ENCODE results near the gene ZNF358.

The ZNF358 gene

GRCh38 chr19:7516878-7517277 lies 975 bp downstream of the ZNF358 start:
- H3K27me3 Mint-ChIP-seq = peaks cover 26 to 41% of the 10 kb centered on the region in 2 donors

DNA sequence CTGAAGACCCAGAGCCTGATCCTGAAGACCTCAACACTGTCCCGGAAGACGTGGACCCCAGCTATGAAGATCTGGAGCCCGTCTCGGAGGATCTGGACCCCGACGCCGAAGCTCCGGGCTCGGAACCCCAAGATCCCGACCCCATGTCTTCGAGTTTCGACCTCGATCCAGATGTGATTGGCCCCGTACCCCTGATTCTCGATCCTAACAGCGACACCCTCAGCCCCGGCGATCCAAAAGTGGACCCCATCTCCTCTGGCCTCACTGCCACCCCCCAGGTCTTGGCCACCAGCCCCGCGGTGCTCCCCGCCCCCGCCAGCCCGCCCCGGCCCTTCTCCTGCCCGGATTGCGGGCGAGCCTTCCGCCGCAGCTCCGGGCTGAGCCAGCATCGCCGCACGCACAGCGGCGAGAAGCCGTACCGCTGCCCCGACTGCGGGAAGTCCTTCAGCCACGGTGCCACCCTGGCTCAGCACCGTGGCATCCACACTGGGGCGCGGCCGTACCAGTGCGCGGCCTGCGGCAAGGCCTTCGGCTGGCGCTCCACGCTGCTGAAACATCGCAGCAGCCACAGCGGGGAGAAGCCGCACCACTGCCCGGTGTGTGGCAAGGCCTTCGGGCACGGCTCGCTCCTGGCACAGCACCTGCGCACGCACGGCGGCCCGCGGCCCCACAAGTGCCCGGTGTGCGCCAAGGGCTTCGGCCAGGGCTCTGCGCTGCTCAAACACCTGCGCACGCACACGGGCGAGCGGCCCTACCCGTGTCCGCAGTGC lies 3.6 kb downstream of the ZNF358 start:
- H3K36me3 Mint-ChIP-seq (ENCODE audit: insufficient read depth) = peaks cover 12% of the 10 kb centered on the region

More at GRCh38 chr19:7516878-7517277, 975 bp downstream of the ZNF358 start:
- Mint-ChIP-seq H3K9me3 (no peaks in the 10 kb centered on the region), H3K4me3 (peak overlapping the region; percentile 65 to 67), H3K27ac (peak overlapping the region in 1 of 2 donors; percentile 69), H3K36me3 (ENCODE audit: insufficient read depth) (peaks cover under 1% of the 10 kb centered on the region), H3K4me1 (ENCODE audit: low read depth in 2 of 2) (peaks cover 15 to 20% of the 10 kb centered on the region in 2 donors)
- ATAC-seq (replicated peaks) (no peak), DNase-seq (no peak)

DNA sequence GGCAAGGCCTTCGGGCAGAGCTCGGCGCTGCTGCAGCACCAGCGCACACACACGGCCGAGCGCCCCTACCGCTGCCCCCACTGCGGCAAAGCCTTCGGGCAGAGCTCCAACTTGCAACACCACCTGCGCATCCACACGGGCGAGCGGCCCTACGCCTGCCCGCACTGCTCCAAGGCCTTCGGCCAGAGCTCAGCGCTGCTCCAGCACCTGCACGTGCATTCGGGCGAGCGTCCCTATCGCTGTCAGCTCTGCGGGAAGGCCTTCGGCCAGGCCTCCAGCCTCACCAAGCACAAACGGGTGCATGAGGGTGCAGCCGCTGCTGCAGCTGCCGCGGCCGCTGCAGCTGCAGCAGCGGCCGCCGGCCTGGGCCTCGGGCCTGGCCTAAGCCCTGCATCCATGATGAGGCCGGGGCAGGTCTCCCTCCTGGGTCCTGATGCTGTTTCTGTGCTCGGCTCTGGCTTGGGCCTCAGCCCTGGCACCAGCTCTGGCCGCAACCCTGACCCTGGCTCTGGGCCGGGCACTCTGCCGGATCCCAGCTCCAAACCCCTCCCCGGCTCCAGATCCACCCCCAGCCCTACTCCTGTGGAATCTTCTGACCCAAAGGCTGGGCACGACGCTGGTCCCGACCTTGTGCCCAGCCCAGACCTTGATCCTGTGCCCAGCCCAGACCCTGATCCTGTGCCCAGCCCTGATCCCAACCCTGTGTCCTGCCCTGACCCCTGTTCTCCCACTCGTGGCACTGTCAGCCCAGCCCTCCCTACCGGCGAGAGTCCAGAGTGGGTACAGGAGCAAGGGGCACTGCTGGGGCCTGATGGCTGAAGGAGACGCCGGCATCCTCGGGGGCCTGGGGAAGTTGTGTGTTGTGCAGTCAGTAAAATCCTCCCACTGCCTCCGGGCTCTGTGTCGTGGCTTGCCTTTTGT lies 4.5 kb downstream of the ZNF358 start:
- DNase-seq (no peak), ATAC-seq (replicated peaks) (no peak)
- H3K9me3 Mint-ChIP-seq = no peaks in the 10 kb centered on the region
- no peak overlapping the region for H3K27ac Mint-ChIP-seq
- H3K36me3 Mint-ChIP-seq (ENCODE audit: insufficient read depth) = peaks cover 12% of the 10 kb centered on the region
- H3K4me1 Mint-ChIP-seq (ENCODE audit: low read depth in 2 of 2) = peaks cover 18 to 31% of the 10 kb centered on the region in 2 donors
- H3K27me3 Mint-ChIP-seq = peaks cover 3 to 24% of the 10 kb centered on the region in 2 donors
- no peak overlapping the region for H3K4me3 Mint-ChIP-seq

More for the DNA sequence above, 3.6 kb downstream of the ZNF358 start:
- Mint-ChIP-seq H3K9me3 (no peaks in the 10 kb centered on the region), H3K4me3 (no peak overlapping the region), H3K27ac (no peak overlapping the region), H3K27me3 (peaks cover 11 to 33% of the 10 kb centered on the region in 2 donors), H3K4me1 (ENCODE audit: low read depth in 2 of 2) (peaks cover 20 to 33% of the 10 kb centered on the region in 2 donors)
- no peak for ATAC-seq (replicated peaks)
- no peak for DNase-seq

DNA sequence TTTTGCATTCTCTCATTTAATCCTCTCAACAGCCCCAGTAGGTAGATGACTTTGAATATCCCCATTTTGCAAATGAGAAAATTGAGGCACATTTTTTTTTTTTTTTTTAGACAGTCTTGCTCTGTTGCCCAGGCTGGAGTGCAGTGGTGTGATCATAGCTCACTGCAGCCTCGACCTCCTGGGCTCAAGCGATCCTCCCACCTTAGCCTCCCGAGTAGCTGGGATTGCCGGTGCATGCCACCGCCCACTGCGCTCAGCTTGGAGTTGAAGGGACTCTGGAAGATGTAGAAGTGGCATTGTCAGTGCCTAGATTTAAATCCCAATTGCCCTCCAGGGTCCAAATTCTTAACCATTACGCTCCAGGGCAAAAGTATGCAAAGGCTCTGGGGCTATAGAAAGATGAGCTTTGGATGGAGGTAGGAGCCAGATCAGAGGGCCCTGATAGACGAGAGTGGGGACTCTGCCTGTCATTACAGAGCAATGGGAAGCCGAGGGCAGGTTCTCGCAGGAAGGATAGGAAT lies 5.7 kb downstream of the ZNF358 start:
- Mint-ChIP-seq H3K4me3 (peak overlapping the region; percentile 85 to 90), H3K9me3 (no peaks in the 10 kb centered on the region), H3K4me1 (ENCODE audit: low read depth in 2 of 2) (peaks cover 13 to 26% of the 10 kb centered on the region in 2 donors), H3K36me3 (ENCODE audit: insufficient read depth) (peaks cover 12% of the 10 kb centered on the region), H3K27me3 (peaks cover 0 to 19% of the 10 kb centered on the region in 2 donors), H3K27ac (peak overlapping the region; percentile 23 to 91)
- no peak for DNase-seq
- no peak for ATAC-seq (replicated peaks)

GRCh38 chr19:7522072-7522922 lies 6.4 kb downstream of the ZNF358 start, which contains the start of gene MCOLN1:
Gene MCOLN1 (plus strand): TSS chr19:7522624. CDS start chr19:7522751, 127 bp downstream.
- H3K27ac Mint-ChIP-seq = peak within 1 kb of the TSS; percentile 23 to 91
- H3K9me3 Mint-ChIP-seq = no peaks in the 10 kb centered on the region
- H3K4me3 Mint-ChIP-seq = peak within 1 kb of the TSS; percentile 85 to 90
- peak; percentile 92 for ATAC-seq (replicated peaks)
- H3K4me1 Mint-ChIP-seq (ENCODE audit: low read depth in 2 of 2) = peaks cover 7 to 20% of the 10 kb centered on the region in 2 donors
- H3K36me3 Mint-ChIP-seq (ENCODE audit: insufficient read depth) = peaks cover 12% of the 10 kb centered on the region
- DNase-seq = peak; percentile 98 to 99 (median 99)
- peaks cover 0 to 12% of the 10 kb centered on the region in 2 donors for H3K27me3 Mint-ChIP-seq

- no peak for ATAC-seq (replicated peaks)
- no peak for DNase-seq
- Mint-ChIP-seq H3K36me3 (ENCODE audit: insufficient read depth) (peaks cover 12% of the 10 kb centered on the region), H3K27ac (peak overlapping the region; percentile 23 to 91), H3K9me3 (no peaks in the 10 kb centered on the region), H3K27me3 (peaks cover 0 to 4% of the 10 kb centered on the region in 2 donors), H3K4me3 (peak overlapping the region; percentile 85 to 90), H3K4me1 (ENCODE audit: low read depth in 2 of 2) (peaks cover 7 to 16% of the 10 kb centered on the region in 2 donors)
These were observed 7.2 kb downstream of the ZNF358 start for GRCh38 chr19:7522923-7523667.

DNA sequence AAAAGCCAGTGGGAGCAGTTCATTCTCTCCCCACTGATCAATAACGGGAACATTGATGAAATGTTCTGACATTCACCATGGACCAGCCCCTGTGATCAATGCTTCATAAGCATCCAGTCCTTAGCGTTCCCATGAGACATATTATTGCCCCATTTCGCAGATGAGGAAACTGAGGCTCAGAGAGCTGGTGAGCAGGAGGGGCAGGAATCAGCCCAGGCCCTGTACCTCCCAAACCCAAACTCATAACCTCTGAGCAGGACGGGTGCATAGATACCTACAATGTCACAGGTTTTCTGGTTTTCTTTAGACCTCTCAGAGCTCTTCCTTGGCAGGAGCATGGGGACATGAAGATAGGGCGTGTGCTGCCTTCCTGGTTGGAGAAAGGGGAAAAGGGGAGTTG lies 8.6 kb downstream of the ZNF358 start:
- H3K27me3 Mint-ChIP-seq = no peaks in the 10 kb centered on the region
- no peaks in the 10 kb centered on the region for H3K9me3 Mint-ChIP-seq
- no peak overlapping the region for H3K4me3 Mint-ChIP-seq
- DNase-seq = no peak
- H3K27ac Mint-ChIP-seq = no peak overlapping the region
- ATAC-seq (replicated peaks) = no peak
- peaks cover 12% of the 10 kb centered on the region for H3K36me3 Mint-ChIP-seq (ENCODE audit: insufficient read depth)
- H3K4me1 Mint-ChIP-seq (ENCODE audit: low read depth in 2 of 2) = peaks cover 7 to 17% of the 10 kb centered on the region in 2 donors

DNA sequence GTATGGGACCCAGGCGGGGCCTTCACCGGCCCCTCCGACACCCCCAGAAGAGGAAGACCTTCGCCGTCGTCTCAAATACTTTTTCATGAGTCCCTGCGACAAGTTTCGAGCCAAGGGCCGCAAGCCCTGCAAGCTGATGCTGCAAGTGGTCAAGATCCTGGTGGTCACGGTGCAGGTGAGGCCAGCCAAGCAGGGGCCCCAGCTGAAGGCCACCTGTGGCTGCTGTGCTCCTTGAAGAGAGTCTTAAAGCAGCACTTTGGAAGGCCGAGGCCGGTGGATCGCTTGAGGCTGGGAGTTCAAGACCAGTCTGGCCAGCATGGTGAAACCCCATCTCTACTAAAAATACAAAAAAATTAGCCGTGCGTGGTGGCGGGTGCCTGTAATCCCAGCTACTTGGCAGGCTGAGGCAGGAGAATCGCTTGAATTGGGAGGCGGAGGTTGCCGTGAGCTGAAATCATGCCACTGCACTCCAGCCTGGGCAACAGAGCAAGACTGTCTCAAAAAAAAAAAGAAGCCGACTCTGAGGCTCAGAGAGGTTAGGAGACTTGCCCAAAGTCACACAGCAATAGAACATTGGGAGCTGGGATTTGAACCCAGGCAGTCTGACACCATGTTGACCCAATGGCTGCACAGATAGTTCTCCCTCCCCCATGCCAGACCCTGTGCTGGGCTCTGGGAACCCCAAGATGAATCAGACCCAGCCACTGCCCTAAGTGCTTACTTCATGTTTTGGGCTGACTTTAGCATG lies 9.3 kb downstream of the ZNF358 start:
- peaks cover 12% of the 10 kb centered on the region for H3K36me3 Mint-ChIP-seq (ENCODE audit: insufficient read depth)
- ATAC-seq (replicated peaks) = no peak
- H3K4me1 Mint-ChIP-seq (ENCODE audit: low read depth in 2 of 2) = peaks cover 7 to 17% of the 10 kb centered on the region in 2 donors
- H3K4me3 Mint-ChIP-seq = no peak overlapping the region
- DNase-seq = no peak
- no peak overlapping the region for H3K27ac Mint-ChIP-seq
- no peaks in the 10 kb centered on the region for H3K9me3 Mint-ChIP-seq
- no peaks in the 10 kb centered on the region for H3K27me3 Mint-ChIP-seq

DNA sequence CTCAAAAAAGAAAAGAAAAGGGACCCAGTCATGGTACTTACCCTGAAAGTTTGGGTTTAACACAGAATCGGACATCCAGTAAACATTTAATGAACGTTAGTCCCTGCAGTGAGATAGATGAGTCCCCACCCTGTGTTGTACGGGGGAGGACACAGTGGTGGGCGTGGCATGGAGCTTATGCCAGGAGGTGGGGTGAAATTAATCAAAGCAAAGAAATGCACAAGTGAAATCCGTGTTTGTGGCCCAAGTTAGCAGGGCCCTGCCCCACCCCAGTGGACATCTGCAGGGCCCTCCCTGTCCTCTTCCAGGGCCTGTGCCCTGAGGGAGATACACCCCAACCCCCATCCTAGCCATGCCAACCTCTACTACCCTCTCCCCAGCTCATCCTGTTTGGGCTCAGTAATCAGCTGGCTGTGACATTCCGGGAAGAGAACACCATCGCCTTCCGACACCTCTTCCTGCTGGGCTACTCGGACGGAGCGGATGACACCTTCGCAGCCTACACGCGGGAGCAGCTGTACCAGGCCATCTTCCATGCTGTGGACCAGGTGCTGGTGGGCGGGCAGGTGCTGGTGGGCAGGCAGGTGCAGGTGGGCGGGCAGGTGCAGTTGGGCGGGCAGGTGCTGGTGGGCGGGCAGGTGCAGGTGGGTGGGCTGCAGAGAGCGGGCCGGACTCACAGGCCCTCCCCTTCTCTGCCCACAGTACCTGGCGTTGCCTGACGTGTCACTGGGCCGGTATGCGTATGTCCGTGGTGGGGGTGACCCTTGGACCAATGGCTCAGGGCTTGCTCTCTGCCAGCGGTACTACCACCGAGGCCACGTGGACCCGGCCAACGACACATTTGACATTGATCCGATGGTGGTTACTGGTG lies 10.4 kb downstream of the ZNF358 start:
- H3K27me3 Mint-ChIP-seq = no peaks in the 10 kb centered on the region
- H3K4me3 Mint-ChIP-seq = no peak overlapping the region
- H3K36me3 Mint-ChIP-seq (ENCODE audit: insufficient read depth) = peaks cover 12% of the 10 kb centered on the region
- no peak overlapping the region for H3K27ac Mint-ChIP-seq
- H3K4me1 Mint-ChIP-seq (ENCODE audit: low read depth in 2 of 2) = peaks cover 7 to 17% of the 10 kb centered on the region in 2 donors
- ATAC-seq (replicated peaks) = no peak
- DNase-seq = no peak
- H3K9me3 Mint-ChIP-seq = no peaks in the 10 kb centered on the region

DNA sequence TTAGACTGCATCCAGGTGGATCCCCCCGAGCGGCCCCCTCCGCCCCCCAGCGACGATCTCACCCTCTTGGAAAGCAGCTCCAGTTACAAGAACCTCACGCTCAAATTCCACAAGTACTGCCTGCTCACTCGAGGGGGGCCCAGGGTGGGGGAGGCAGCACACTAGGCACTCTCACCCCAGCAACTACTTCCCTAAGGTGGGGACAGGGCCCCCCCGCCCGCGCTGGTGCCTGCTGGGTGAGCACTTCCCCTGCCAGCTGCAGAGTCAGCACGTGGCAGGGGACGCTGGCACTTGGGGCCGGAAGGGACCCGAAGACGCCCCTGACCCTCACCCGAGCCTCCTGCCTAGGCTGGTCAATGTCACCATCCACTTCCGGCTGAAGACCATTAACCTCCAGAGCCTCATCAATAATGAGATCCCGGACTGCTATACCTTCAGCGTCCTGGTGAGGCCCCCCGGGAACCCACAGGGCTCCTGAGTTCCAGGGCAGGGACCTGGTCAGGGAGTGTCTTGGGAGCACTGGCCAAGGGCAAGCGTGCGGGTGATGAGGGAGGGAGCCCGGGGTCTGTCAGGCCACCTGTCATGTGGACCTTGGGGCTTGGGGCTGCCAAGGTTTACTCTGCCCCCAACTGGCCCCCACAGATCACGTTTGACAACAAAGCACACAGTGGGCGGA lies 11.8 kb downstream of the ZNF358 start:
- Mint-ChIP-seq H3K9me3 (no peaks in the 10 kb centered on the region), H3K27ac (no peak overlapping the region), H3K27me3 (no peaks in the 10 kb centered on the region), H3K4me3 (no peak overlapping the region), H3K36me3 (ENCODE audit: insufficient read depth) (peaks cover 4% of the 10 kb centered on the region), H3K4me1 (ENCODE audit: low read depth in 2 of 2) (peaks cover 0 to 8% of the 10 kb centered on the region in 2 donors)
- ATAC-seq (replicated peaks) (no peak), DNase-seq (no peak)

- DNase-seq (no peak), ATAC-seq (replicated peaks) (no peak)
- peaks cover 0 to 7% of the 10 kb centered on the region in 2 donors for H3K4me1 Mint-ChIP-seq (ENCODE audit: low read depth in 2 of 2)
- H3K9me3 Mint-ChIP-seq = no peaks in the 10 kb centered on the region
- H3K27me3 Mint-ChIP-seq = no peaks in the 10 kb centered on the region
- no peaks in the 10 kb centered on the region for H3K36me3 Mint-ChIP-seq (ENCODE audit: insufficient read depth)
- no peak overlapping the region for H3K4me3 Mint-ChIP-seq
- H3K27ac Mint-ChIP-seq = no peak overlapping the region
These were observed 12.3 kb downstream of the ZNF358 start for GRCh38 chr19:7528192-7528519.
